ENCODE results near the gene GALNT6.
"Not testable (repeated sequence)": the region's sequence is repeated elsewhere in the genome, so short reads cannot be mapped to it uniquely, and the experiment has no call there.

The GALNT6 gene

DNA sequence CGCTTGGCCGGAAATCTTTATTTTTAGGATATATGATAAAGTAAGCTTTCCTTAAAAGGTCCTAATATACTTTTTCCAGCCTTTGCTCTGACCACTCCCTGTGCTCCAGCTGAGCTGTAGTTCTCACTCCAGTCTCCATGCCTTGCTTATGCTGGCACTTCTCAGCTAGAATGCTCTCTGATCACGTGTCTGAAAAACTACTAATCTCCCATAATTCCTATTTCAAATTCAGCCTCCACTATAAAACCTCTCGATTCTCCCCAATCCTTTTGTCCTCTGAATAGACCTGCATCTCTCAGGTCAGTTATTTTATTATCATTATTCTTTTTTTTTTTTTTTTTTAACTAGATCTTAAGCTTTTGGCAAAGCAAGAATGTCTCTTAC is 70.9 kb downstream of the GALNT6 start:
- no peak for DNase-seq

DNA sequence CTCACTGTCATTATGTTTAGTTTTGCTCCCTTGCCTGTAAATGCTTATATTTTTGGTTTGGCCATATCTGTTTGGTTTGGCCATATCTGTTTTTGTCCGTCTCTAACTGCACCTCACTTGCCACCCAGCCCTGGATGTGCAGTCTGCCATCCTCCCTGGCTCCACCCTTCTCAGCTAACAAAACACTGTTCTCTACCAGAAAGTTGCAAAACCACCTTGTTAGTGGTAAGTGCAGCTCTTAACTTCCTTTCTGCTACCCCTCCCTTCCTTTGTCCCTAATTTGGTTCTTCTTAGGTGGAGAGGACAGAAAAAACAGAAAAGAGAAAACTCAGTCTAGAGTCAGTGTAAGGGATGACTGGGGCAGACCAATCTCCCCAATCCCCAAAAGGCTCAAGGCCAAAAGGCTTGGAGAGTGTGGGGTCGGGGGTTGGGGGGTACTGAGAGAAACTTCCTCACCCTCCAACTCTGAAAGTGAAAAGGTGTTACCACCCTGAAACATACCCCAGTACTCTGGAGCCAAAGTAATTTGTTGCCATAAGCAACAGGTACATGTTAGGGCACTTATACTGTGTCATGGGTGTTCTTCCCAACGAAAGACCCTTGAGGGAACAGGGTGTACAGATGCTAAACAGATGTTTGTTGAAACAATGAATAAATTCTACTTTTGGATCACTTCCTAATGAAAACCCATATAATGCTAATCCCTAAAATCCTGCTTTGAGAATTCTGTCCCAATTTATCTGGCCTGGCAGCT is 72.2 kb downstream of the GALNT6 start:
- peak; percentile 73 for DNase-seq

DNA sequence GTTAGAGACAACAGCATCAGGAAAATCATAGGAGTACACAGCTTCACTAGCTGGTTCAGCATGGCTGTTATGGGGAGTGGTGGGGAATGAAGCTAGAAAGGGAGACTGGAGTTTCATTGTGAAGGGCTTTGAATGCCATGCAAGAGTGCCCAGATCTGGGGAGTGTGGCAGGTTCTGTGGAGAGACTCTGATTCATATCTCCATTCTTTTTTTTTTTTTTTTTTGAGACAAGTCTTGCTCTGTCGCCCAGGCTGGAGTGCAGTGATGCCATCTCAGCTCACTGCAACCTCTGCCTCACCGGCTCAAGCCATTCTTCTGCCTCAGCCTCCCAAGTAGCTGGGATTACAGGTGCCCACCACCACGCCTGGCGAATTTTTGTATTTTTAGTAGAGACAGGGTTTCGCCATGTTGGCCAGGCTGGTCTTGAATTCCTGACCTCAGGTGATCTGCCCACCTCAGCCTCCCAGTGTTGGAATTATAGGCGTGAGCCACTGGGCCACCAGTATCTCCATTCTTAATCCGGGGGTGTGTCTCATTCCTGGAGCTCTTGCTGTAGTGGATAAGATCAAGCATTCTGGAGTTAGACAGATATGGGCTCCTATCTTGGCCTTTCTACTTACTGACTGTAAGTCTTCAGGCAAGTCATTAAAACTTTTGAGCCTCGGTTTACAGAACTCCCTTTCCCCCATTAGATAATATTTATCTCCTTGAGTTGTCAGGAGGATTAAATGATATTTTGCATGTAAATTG is 73.0 kb downstream of the GALNT6 start:
- DNase-seq = not testable (repeated sequence)

DNA sequence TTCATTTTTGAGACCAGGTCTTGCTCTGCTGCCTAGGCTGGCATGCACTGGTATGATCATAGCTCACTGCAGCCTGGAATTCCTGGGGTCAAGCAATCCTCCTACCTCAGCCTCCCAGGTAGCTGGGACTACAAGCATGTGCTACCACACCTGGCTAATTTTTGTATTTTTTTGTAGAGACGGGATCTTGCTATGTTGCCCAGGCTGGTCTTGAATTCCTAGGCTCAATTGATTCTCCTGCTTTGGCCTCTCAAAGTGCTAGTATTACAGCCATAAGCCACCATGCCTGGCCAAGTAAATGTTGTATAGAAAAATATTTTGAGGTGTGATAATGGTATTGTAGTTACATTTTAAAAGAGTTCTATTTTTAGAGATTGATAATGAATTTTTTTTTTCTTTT is 79.8 kb downstream of the GALNT6 start:
- no peak for DNase-seq

- no peak for DNase-seq
These were observed 83.3 kb downstream of the GALNT6 start for GRCh38 chr12:51307655-51308593.

GRCh38 chr12:51306507-51306906 is 84.7 kb downstream of the GALNT6 start:
- no peak for DNase-seq
